ENCODE results near the gene TRMT61A.
A peak's percentile ranks its signal among the peaks of the same experiment; 100 is the strongest.

The TRMT61A gene

GRCh38 chr14:103549361-103550311 is 20.6 kb downstream of the TRMT61A start:
- DNase-seq: no peak

DNA sequence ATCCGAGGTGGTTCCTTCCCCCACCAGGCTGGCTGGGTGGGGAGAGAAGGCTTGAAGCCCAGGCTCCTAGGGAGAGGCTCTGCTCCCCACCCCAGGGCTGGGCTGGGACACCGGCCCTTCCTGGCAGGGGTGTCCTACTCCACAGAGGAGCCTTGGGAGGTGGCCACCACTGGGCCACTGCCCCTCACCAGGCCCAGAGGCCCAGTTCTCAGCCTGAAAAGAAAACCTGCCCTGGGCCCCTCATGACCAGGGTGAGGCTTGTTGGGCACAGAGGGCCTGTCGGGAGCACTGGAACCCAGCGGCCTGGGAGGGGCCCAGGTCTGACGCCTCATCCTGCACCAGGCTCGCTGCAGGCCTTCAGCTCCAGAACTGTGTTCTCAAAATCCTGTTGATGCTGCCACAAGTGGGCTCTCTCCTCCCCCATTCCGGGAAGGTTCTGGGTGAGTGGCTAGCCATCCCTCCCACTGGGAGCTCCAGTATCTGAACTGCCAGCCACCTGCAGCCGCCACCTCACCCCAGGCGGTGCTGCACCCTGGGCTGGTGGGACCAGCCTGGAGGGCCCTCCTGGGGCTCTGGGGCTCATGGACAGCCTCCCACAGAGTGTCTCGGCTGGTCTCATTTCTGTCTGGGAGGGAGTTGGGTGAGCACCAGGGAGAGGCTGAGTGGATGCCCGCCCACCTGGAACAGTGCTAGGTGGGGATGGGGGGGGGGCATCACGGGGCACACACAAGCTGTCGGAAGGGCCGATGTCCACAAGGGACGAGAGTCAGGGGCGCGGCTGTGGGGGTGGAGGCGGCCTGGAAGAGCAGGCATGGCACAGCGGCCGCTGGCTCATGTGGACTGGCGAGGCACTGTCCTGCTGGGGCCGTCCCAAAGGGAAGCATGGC is 21.7 kb downstream of the TRMT61A start:
- DNase-seq: no peak

DNA sequence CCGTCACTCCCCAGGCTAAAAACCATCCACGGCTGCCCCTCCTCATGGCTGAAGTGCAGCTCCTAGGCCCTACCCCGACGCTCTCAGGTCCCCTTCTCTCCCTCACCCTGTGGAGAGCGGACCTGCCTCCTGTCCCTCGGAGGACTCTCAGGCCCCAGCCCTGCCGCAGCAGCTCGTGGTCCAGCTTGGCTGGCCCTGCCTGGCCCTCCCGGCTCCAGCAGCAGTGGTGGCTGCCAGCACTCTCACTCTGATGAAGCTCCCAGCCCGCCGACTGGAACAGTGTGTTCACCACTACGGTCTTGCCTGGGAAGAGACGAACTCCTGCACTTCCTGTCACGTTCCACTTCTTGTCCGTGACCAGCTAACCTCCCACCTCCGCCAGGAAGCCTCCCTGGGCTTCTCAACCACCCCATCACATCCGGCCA is 22.4 kb downstream of the TRMT61A start:
- DNase-seq: no peak

GRCh38 chr14:103552011-103552845 is 23.2 kb downstream of the TRMT61A start:
- DNase-seq: no peak

- no peak for DNase-seq
Observed at GRCh38 chr14:103552846-103553210, 23.8 kb downstream of the TRMT61A start.

GRCh38 chr14:103555559-103556337 is 26.8 kb downstream of the TRMT61A start:
- DNase-seq: no peak

- no peak for DNase-seq
Observed at GRCh38 chr14:103556946-103557758, 28.2 kb downstream of the TRMT61A start.

DNA sequence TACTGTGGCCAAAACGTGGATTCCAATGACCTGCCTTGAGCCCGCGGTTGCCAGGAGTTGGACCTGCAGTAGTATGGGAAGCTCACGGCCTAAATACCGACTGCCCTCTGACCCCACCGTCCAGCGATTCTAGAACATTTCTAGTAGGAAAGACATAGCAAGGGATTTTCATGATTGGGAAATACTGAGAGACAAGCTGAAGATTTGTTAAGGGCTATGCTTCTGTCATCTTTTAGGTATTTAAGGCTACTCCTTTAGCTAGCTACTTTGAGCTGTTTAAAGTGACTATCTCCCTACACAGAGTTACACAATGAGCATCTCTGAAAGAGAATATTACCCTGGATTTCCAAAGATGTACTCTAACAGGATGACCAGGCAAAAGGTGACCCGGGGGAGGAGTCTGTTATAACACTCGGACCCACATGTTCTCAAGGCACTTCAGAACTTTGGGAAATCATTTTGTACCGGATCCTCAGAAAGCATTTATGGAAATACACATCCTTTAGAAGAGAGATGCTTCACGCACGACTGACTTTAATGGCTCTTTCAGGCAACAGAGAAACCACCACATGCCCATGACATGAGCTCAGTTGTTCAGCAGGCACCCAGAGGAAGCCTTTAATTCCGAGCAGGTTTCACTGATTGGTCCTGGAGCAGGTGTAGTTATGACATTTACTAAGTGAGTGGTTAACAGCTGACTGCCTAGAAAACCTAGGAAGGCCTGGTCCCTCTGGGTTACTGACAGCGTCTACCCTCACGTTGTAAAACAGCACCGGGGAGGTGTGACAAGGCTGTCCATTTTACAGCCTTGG is 29.3 kb downstream of the TRMT61A start:
- no peak for DNase-seq

DNA sequence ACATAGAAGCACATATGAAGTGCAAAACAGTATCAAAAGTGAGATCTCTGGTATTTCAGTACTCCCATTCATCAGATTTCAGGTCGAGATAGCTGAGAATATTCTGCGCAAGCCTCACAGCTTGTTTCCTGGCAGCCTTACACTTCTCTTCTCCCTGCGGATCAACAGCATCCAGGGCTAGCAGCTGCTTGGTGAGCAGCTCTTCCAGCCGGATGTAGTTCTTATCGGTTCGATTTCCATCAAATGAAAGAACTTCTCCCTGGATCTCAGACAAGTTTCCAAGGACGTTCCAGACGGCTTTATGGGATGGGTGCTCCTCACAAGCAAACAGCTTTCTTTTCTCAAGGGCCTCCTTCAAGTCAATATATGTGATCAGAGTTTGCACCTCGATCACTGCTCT is 30.8 kb downstream of the TRMT61A start:
- no peak for DNase-seq

DNA sequence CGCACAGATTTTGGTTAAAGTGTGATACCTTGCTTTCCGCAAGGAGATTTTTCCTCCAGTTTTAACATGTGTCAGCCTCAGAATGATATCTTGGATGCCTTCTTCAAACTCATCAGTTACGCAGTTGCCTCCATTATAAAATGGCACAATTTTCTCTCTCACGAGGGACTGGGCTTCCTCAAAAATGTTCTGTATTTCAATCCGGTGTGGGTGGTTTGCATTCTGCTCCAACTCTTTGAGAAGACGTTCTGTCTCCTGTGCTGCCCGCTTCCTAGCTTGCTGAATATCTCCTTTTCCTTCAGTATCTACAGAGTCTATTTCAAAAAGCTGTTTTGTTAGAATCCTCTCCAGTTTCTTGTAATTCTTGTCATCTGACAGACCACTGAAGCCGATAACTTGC is 31.7 kb downstream of the TRMT61A start:
- DNase-seq: no peak

DNA sequence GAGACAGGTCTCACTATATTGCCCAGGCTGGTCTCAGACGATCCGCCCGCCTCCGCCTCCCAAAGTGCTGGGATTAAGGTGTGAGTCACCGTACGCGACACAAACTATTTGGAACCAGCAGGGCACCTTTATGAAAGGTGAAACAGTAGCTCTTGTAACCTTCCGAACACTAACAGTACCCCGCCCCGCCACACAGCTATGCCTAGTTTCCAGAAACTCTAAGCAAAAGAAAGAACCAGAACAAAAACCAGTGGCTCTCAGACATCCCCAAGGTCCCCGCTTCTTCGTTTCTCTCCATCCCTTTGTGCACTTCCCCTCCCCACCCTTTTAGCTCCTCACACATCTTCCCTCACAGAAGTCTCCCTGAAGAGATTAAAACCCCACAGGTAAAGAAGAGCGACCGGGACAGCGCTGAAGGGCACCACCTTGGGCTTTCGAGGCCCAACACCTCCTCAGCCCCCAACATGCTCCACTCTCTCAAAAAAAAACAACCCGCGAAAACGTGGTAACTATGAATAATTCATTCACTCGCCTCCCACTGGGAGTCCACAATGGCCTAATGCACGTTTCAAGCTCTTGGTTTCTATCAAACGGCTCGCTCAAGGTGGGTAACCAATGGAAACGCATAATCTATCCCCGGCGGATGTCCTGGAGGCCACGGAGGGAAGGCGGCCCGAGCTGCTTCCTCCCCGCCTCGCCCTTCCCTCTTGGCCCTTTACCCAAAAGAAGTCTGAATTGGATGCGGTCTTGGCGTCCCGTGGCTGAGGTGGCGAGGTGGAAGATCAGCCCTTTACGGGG is 32.6 kb downstream of the TRMT61A start:
- DNase-seq: no peak

DNA sequence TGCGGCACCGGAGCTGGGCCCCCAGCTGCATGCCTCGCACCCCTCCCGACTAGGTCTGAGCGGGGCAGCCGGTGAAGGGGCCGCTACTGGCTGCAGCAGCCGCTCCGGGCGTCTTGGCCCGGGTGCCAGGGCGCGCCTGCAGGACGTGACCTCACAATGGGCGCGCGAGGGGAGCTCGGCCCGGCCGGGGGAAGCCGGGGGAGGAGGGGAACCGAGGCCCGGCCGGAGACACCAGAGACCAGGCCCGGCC is 33.1 kb downstream of the TRMT61A start:
- no peak for DNase-seq

DNA sequence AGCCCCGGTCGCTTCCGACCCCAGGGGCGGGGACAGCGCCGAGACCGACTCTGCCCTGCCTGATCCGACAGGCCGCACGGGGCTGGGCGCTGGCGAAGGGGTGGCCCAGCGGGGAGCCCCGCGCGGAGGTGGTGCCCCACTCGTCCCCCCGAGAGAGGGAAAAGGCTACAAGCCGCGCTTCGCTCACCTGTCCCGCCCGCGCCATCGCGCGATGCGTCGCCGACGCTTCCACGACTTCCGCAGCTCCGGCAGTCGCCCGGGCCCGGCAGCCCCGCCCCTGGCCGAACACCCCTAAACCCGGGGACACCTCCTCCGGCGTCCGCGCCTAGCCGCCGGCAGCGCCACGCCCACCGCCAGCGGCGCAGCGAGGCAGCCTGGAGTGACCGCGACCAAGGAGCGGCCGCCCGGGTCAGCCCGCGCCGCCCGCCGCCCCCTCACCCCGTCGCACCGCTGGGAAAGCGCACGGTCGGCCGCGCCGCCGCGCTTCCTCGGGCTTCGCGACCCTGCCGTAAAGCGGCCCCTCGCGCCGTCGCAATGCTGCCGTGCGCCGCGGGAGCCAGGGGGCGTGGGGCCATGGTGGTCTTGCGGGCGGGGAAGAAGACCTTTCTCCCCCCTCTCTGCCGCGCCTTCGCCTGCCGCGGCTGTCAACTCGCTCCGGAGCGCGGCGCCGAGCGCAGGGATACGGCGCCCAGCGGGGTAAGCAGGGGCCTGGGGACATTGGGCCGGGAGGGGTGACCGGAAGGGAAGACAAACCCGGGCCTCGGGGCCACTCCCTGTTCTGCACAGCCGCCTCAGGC is 33.6 kb downstream of the TRMT61A start, which contains the start of the genes BAG5 and COA8:
TSS of gene BAG5 (minus strand) at position 229 of the 797 bp plus-strand sequence. CDS start 1,493 bp downstream, outside the sequence.
TSS of gene COA8 (plus strand) at position 532 of the 797 bp plus-strand sequence. CDS start at position 574, 42 bp downstream.
- peak; percentile 90 for DNase-seq

DNA sequence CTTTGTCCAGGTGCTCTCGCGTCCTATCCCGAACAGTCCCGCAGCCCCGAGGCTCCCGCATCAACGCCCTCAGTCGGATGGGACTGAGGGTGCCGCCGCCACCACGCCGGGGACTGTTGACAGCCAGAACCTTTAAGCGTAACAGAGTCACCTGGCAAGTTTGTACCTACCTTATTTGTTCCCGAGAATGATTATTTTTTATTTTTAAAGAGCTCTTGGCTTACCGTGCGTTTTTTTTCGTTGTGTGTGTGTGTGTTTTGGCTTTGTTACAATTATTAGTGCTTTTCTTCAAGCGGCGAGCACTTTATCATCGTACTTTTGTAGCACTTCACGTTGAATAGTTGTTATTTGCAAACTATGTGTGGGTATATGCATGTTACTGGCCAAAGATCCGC is 34.2 kb downstream of the TRMT61A start:
- DNase-seq: no peak

DNA sequence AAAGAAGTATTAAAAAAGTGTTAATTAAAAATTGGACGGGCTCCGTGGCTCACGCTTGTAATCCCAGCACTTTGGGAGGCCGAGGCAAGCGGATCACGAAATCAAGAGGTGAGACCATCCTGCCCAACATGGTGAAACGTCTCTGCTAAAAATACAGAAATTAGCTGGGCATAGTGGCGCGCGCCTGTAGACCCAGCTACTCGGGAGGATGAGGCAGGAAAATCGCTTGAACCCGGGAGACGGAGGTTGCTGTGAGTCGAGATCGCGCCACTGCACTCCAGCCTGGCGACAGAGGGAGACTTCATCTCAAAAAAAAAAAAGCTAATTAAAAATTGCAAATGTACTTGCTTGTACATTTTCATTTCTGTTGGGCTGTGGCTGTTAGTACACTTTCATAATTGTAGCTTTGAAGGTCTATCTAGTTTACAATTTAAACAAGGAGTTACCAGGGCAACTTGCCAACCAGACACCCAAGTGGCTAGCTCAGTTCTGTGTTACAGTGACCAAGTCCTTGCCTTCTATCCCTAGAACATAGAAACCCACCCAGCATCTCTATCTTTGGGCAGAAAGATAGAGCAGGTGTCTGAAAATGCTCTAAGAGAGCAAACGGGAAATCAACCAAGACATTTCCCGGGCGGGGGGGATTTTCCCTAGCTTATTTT is 35.0 kb downstream of the TRMT61A start:
- DNase-seq: no peak

GRCh38 chr14:103568952-103569351 is 40.0 kb downstream of the TRMT61A start:
- no peak for DNase-seq

GRCh38 chr14:103569408-103569807 is 40.4 kb downstream of the TRMT61A start:
- no peak for DNase-seq

GRCh38 chr14:103574104-103574503 is 45.1 kb downstream of the TRMT61A start:
- no peak for DNase-seq
